ENCODE measurements around the gene LDLRAP1. TPM values are rescaled to one million over a fixed set of nuclear protein-coding genes. Genes with fewer than 3 reads are reported as not detected.
A peak's percentile ranks its signal among the peaks of the same experiment; 100 is the strongest.

The LDLRAP1 gene
- total RNA-seq, 1 experiment from 2014 or later = 16.3 TPM

- H3K9me3 Mint-ChIP-seq = no peaks in the 10 kb centered on the region
- TF ChIP-seq MYBL2 (CRISPR knock-in tag; IDR thresholded peaks at IDR 0.05) (no peak), NR3C1 (CRISPR knock-in tag; conservative IDR thresholded peaks at IDR 0.05; ENCODE audit: low read depth) (no peak), ZNF671 (CRISPR knock-in tag; IDR thresholded peaks at IDR 0.05) (no peak), OVOL2 (CRISPR knock-in tag; IDR thresholded peaks at IDR 0.05; ENCODE audit: borderline replicate concordance) (no peak), ERG (CRISPR knock-in tag; IDR thresholded peaks at IDR 0.05) (no peak), ZNF281 (CRISPR knock-in tag; IDR thresholded peaks at IDR 0.05) (no peak), SMAD3 (CRISPR knock-in tag; IDR thresholded peaks at IDR 0.05; ENCODE audit: borderline replicate concordance) (no peak), NFATC4 (CRISPR knock-in tag; IDR thresholded peaks at IDR 0.05) (no peak), ELF4 (CRISPR knock-in tag; IDR thresholded peaks at IDR 0.05; ENCODE audit: low read depth) (no peak), IRF1 (CRISPR knock-in tag; IDR thresholded peaks at IDR 0.05) (no peak), ZNF138 (CRISPR knock-in tag; conservative IDR thresholded peaks at IDR 0.05) (no peak), ZNF121 (CRISPR knock-in tag; IDR thresholded peaks at IDR 0.05) (no peak), ATF6 (CRISPR knock-in tag; IDR thresholded peaks at IDR 0.05) (no peak), TP53 (CRISPR knock-in tag; IDR thresholded peaks at IDR 0.05) (no peak), NR1H2 (CRISPR knock-in tag; IDR thresholded peaks at IDR 0.05) (no peak), CREB1 (CRISPR knock-in tag; IDR thresholded peaks at IDR 0.05) (no peak), JAZF1 (CRISPR knock-in tag; IDR thresholded peaks at IDR 0.05) (no peak), ETV6 (CRISPR knock-in tag; IDR thresholded peaks at IDR 0.05) (no peak)
- ChIA-PET POLR2A (no interaction called here), CTCF (interaction anchor here (1.3 kb wide), 1 partner anchor 186 kb away, joined by 3 read pairs; the partner anchor contains the start of gene SELENON)
- no peak for DNase-seq (ENCODE audit: low spot score)
- no peaks in the 10 kb centered on the region for H3K36me3 Mint-ChIP-seq
- no peak overlapping the region for H3K27ac Mint-ChIP-seq
- no peak for ATAC-seq
- H3K4me1 Mint-ChIP-seq = peaks cover 9% of the 10 kb centered on the region
- H3K4me3 Mint-ChIP-seq = no peak overlapping the region
- H3K27me3 Mint-ChIP-seq (ENCODE audit: low read depth) = peaks cover 30% of the 10 kb centered on the region
Measured at GRCh38 chr1:25613091-25613490, 69.7 kb downstream of the LDLRAP1 start.

- ChIA-PET CTCF (interaction anchor here (1.0 to 1.7 kb wide), 2 partner anchors 80 to 83 kb away, joined by 3 to 11 read pairs; no protein-coding TSS in a partner anchor), POLR2A (no interaction called here)
- H3K27ac Mint-ChIP-seq = no peak overlapping the region
- H3K9me3 Mint-ChIP-seq = no peaks in the 10 kb centered on the region
- H3K4me3 Mint-ChIP-seq = peak overlapping the region; percentile 72; the same call in 1 of the 2 replicates
- peaks cover 44% of the 10 kb centered on the region for H3K27me3 Mint-ChIP-seq (ENCODE audit: low read depth)
- H3K36me3 Mint-ChIP-seq = no peaks in the 10 kb centered on the region
- no peak for ATAC-seq
- no peak for DNase-seq (ENCODE audit: low spot score)
- H3K4me1 Mint-ChIP-seq = peaks cover 25% of the 10 kb centered on the region
- TF ChIP-seq FOXK1 (CRISPR knock-in tag; IDR thresholded peaks at IDR 0.05) = no peak
- TF ChIP-seq ZSCAN18 (CRISPR knock-in tag; IDR thresholded peaks at IDR 0.05) = no peak
- no peak for TF ChIP-seq CREB1 (CRISPR knock-in tag; IDR thresholded peaks at IDR 0.05)
- no peak for TF ChIP-seq ZNF425 (CRISPR knock-in tag; conservative IDR thresholded peaks at IDR 0.05)
- no peak for TF ChIP-seq AR (CRISPR knock-in tag; IDR thresholded peaks at IDR 0.05)
- no peak for TF ChIP-seq ZBTB21 (CRISPR knock-in tag; IDR thresholded peaks at IDR 0.05; ENCODE audit: borderline replicate concordance)
Measured at GRCh38 chr1:25614501-25615171, 71.2 kb downstream of the LDLRAP1 start.

Data from WTC11 (cell line).